PC-3 (cell line): Measurements from ENCODE around the gene ATP13A3. TPM values are rescaled to one million over a fixed set of nuclear protein-coding genes. Genes with fewer than 3 reads are reported as not detected.

Experiments used
- ATAC-seq: fragments of 200-7000 bp; cut with Tn5 transposase; 2 replicates; pipeline ENCODE4 v1.9.1; 2020; ENCODE audit warnings: mild to moderate bottlenecking, moderate library complexity
- BruUV-seq: library from RNA; stranded (reverse); fragments of 400-500 nt; replicated peaks from 2 replicates; lab custom pipeline; 2021; lab: Mats Ljungman, UMichigan
- CTCF ChIA-PET: fragments of 300-600 bp; sonication (Branson Sonifier 250); formaldehyde crosslinking; loops from one replicate; lab custom pipeline; 2022; ENCODE audit warnings: antibody characterized with exemption; lab: Charles Lee
- POLR2A ChIA-PET: fragments of 300-600 bp; sonication (Branson Sonifier 250); formaldehyde crosslinking; loops from one replicate; lab custom pipeline; 2022; ENCODE audit warnings: antibody characterized with exemption; ENCODE audit not compliant: unreplicated experiment; lab: Charles Lee
- DNase-seq: peaks from one replicate; pipeline ENCODE4 v3.0.0-alpha.2; 2015
- H2AFZ ChIP-seq: fragments of 300-600 bp; sonication (generic); 2 replicates; pipeline ENCODE4 v1.6.0; 2016; ENCODE audit warnings: antibody characterized with exemption, low read length
- H3F3A ChIP-seq: fragments of 300-600 bp; sonication (generic); one replicate; pipeline ENCODE4 v1.6.0; 2017; ENCODE audit warnings: antibody characterized with exemption, low read length, control low read depth, mild to moderate bottlenecking; ENCODE audit not compliant: unreplicated experiment
- H3K27ac ChIP-seq: fragments of 300-600 bp; sonication (generic); 2 replicates; pipeline ENCODE4 v1.5.1; 2016; ENCODE audit warnings: mild to moderate bottlenecking, low read length
- H3K27me3 ChIP-seq: fragments of 300-600 bp; sonication (generic); 2 replicates; pipeline ENCODE4 v1.6.1; 2016; ENCODE audit warnings: low read length, mixed read lengths
- H3K36me3 ChIP-seq: fragments of 300-600 bp; sonication (generic); 2 replicates; pipeline ENCODE4 v1.6.1; 2016; ENCODE audit warnings: low read depth, mixed run types, low read length, mixed read lengths
- H3K4me1 ChIP-seq: fragments of 300-600 bp; sonication (generic); 2 replicates; pipeline ENCODE4 v1.5.1; 2016; ENCODE audit warnings: low read length; ENCODE audit not compliant: insufficient read depth
- H3K4me2 ChIP-seq: fragments of 300-600 bp; sonication (generic); 2 replicates; pipeline ENCODE4 v1.6.0; 2016; ENCODE audit warnings: low read length
- H3K4me3 ChIP-seq: fragments of 300-600 bp; sonication (generic); 2 replicates; pipeline ENCODE4 v1.5.1; 2016; ENCODE audit warnings: mild to moderate bottlenecking, low read length, mixed read lengths
- H3K79me2 ChIP-seq: fragments of 300-600 bp; sonication (generic); 2 replicates; pipeline ENCODE4 v1.6.1; 2017; ENCODE audit warnings: low read length, mixed read lengths
- H3K9ac ChIP-seq: fragments of 300-600 bp; sonication (generic); 2 replicates; pipeline ENCODE4 v1.6.0; 2016; ENCODE audit warnings: mild to moderate bottlenecking, low read length
- H3K9me2 ChIP-seq: fragments of 300-600 bp; sonication (generic); replicated peaks from 2 replicates; pipeline ENCODE4 v1.6.1; 2016; ENCODE audit warnings: mixed run types, low read length, mixed read lengths
- H3K9me3 ChIP-seq: fragments of 300-600 bp; sonication (generic); 2 replicates; pipeline ENCODE4 v1.6.1; 2016; ENCODE audit warnings: low read length, mixed read lengths
- H4K20me1 ChIP-seq: fragments of 300-600 bp; sonication (generic); 2 replicates; pipeline ENCODE4 v1.6.1; 2016; ENCODE audit warnings: low read length, mixed read lengths
- EZH2 ChIP-seq: fragments of 300-600 bp; sonication (generic); IDR thresholded peaks from one replicate; pipeline ENCODE4 v1.6.1; 2017; ENCODE audit warnings: antibody characterized with exemption, mild to moderate bottlenecking, low read length; ENCODE audit not compliant: unreplicated experiment
- EZH2phosphoT487 ChIP-seq: fragments of 300-600 bp; sonication (generic); IDR thresholded peaks from 2 replicates; pipeline ENCODE4 v1.6.1; 2018; ENCODE audit warnings: mild to moderate bottlenecking, antibody characterized with exemption, low read length, borderline replicate concordance
- intact Hi-C: fragments of 100-400 bp; cut with micrococcal nuclease; formaldehyde crosslinking; loops from 2 replicates; pipeline ENCODE4 v1.9.0; 2023
- total RNA-seq: library from RNA; depleted of rRNA; stranded (reverse); fragments of >200 nt; gene quantifications from 2 replicates; pipeline ENCODE4 v1.2.3, GENCODE V29; 2014
- TF ChIP-seq, protein P1 (sequence below): fragments of 300-600 bp; sonication (generic); conservative IDR thresholded peaks from 2 replicates; pipeline ENCODE4 v1.5.1; 2017; ENCODE audit warnings: antibody characterized with exemption, low read depth, mild to moderate bottlenecking, low read length

The ATP13A3 gene
- total RNA-seq, 1 experiment from 2014 or later = 69.4 TPM

DNA sequence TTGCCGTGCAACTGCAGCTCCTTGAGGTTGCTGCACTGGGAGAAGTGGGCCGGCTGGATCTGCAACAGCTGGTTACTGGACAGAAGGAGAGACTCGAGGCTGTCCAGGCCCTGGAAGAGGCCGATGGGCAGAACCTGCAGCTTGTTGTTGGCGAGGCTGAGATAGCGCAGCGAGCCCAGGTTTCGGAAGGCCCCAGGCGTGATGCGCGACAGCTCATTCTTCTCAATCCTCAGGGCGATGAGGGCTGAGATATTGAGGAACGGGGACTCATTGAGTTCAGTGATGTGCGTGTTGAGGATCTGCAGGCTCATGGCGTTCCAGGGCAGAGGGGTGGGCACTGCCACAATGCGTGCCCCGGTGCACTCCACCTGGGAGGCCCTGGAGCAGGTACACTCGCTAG lies 126.2 kb downstream of the ATP13A3 start:
- Histone ChIP-seq H3K9me3 (no peaks in the 10 kb centered on the region), H3K9ac (no peak overlapping the region), H3K79me2 (no peaks in the 10 kb centered on the region), H3K27ac (no peak overlapping the region), H3K4me1 (peaks cover 4% of the 10 kb centered on the region; the same call in 1 of the 2 replicates), H3F3A (no peaks in the 10 kb centered on the region), H3K4me3 (no peak overlapping the region), H3K36me3 (no peaks in the 10 kb centered on the region), H4K20me1 (no peaks in the 10 kb centered on the region), H3K4me2 (no peak overlapping the region), H3K9me2 (no peaks in the 10 kb centered on the region), H3K27me3 (peaks cover 19% of the 10 kb centered on the region), H2AFZ (no peak overlapping the region)
- ATAC-seq (no peak), DNase-seq (no peak)
- intact Hi-C loops = no loop called here
- CTCF ChIA-PET = no interaction called here
- BruUV-seq = no TSS peak
- POLR2A ChIA-PET = no interaction called here
- no peak for TF ChIP-seq EZH2
- TF ChIP-seq, protein P1, sequence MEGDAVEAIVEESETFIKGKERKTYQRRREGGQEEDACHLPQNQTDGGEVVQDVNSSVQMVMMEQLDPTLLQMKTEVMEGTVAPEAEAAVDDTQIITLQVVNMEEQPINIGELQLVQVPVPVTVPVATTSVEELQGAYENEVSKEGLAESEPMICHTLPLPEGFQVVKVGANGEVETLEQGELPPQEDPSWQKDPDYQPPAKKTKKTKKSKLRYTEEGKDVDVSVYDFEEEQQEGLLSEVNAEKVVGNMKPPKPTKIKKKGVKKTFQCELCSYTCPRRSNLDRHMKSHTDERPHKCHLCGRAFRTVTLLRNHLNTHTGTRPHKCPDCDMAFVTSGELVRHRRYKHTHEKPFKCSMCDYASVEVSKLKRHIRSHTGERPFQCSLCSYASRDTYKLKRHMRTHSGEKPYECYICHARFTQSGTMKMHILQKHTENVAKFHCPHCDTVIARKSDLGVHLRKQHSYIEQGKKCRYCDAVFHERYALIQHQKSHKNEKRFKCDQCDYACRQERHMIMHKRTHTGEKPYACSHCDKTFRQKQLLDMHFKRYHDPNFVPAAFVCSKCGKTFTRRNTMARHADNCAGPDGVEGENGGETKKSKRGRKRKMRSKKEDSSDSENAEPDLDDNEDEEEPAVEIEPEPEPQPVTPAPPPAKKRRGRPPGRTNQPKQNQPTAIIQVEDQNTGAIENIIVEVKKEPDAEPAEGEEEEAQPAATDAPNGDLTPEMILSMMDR = no peak

DNA sequence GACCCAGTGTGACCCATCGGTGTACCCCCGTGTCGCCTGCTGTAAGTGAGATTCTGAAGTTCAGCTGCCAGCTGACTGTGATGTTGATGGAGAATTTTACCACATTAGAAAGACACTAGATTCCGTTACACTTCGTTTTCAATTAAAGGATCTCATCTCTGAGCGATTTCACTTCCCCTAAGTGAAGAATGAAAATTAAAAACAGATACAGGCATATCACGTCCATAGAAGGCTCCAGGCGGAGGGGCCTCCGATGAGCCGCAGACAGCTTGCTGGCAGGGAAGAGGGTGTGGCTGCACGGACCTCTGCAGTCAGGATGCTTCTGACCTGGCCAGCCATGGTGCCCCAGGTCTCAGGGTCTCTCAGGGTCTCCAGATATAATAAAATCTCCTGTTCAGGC lies 129.1 kb downstream of the ATP13A3 start:
- Histone ChIP-seq H3K9me3 (no peaks in the 10 kb centered on the region), H2AFZ (no peak overlapping the region), H4K20me1 (no peaks in the 10 kb centered on the region), H3K27ac (no peak overlapping the region), H3K4me2 (no peak overlapping the region), H3F3A (no peaks in the 10 kb centered on the region), H3K4me3 (no peak overlapping the region), H3K9ac (no peak overlapping the region), H3K36me3 (no peaks in the 10 kb centered on the region), H3K79me2 (no peaks in the 10 kb centered on the region), H3K27me3 (peaks cover 19% of the 10 kb centered on the region), H3K9me2 (no peaks in the 10 kb centered on the region), H3K4me1 (no peaks in the 10 kb centered on the region)
- no peak for DNase-seq
- no TSS peak for BruUV-seq
- intact Hi-C loops = no loop called here
- ChIA-PET CTCF (no interaction called here), POLR2A (interaction anchor here (0.6 kb wide), 1 partner anchor 1557 kb away, joined by 4 read pairs; no protein-coding TSS in a partner anchor)
- ATAC-seq = no peak
- TF ChIP-seq EZH2 (no peak), EZH2phosphoT487 (no peak)
- TF ChIP-seq, protein P1 = no peak

DNA sequence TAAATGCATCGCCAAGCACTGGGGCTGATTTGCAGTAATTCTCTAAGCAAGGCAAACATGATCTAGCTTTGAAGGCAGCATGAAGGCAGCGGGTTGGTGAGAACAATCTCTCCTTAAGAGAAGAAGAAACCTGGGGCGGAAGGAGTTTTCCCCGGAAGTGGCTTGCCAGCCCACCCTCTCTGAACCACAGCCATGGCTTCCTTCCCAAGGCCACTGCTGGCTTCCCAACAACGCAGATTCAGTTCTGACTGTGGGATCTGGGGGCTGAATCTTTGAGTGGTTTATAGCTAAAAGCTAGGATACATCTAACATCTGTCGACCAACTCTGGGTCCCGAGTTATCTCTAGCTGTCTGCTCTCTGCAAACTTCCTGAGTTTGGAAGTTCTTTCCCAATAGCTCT lies 131.4 kb downstream of the ATP13A3 start:
- intact Hi-C loops = no loop called here
- Histone ChIP-seq H3F3A (no peaks in the 10 kb centered on the region), H3K27ac (no peak overlapping the region), H3K27me3 (peaks cover 19% of the 10 kb centered on the region), H3K79me2 (no peaks in the 10 kb centered on the region), H4K20me1 (no peaks in the 10 kb centered on the region), H3K9me2 (no peaks in the 10 kb centered on the region), H3K9ac (no peak overlapping the region), H3K4me2 (no peak overlapping the region), H3K9me3 (no peaks in the 10 kb centered on the region), H2AFZ (no peak overlapping the region), H3K4me1 (no peaks in the 10 kb centered on the region), H3K4me3 (no peak overlapping the region), H3K36me3 (no peaks in the 10 kb centered on the region)
- DNase-seq (no peak), ATAC-seq (no peak)
- POLR2A ChIA-PET = no interaction called here
- TF ChIP-seq EZH2phosphoT487 = no peak
- TF ChIP-seq EZH2 = no peak
- TF ChIP-seq, protein P1 = no peak
- BruUV-seq = no TSS peak
- CTCF ChIA-PET = no interaction called here
